HuH-7 (cell line): ENCODE results near the gene TTLL11.
"Not testable (repeated sequence)": the region's sequence is repeated elsewhere in the genome, so short reads cannot be mapped to it uniquely, and the experiment has no call there.

ENCODE experiments used
- DNase-seq: peaks from one replicate; pipeline ENCODE4 v3.0.0; 2011; ENCODE audit warnings: low spot score

Gene TTLL11

DNA sequence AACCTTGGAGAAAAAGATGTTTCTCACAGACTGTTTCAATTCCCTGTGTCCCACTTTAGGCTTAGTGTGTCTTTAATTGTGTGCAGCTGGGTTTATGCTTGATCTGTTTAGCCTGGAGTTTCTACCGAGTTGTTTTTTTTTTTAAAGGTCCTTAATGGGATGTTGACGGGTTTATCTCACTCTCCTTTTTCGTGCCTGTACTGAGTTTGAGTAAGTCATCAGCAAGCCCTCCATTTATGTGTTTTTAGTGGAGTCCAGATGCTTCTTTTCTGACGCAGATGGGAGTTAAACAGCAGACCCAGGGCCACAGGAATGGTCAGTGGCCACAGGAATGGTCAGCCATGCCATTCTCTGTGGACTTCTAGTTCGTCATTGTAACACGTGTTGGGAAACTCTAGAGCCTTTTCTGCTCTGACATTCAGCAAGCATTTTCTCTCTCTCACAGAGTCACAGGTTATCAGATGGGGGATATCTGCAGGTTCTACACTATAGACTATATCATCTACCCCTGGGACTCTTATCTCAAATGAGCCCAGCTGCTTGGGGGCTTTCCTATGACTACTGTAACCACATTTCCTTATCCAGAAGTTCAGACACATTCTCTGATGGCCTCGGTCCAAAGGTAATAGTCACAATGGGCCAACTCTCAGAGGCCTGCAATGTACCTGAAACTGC, 190.5 kb downstream of the TTLL11 start:
- no peak for DNase-seq

DNA sequence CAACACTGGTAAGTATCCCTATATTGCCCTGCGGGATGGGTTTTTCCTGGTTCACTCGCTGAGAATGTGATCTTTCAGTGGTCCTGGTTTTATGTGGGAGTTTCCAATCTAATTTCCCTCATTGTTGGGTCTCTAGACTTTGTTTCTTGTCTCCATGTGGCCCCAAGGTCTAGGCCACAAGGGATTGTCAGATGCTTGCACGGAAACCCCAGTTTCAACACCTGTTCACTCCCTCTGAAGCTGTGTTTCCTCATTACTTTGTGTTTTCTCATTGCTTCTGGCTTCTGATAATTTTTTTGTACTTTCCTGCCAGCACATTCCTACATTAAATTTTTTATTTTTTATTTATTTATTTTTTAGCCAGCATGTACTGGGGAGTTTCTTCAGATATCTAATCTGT, 191.5 kb downstream of the TTLL11 start:
- no peak for DNase-seq

DNA sequence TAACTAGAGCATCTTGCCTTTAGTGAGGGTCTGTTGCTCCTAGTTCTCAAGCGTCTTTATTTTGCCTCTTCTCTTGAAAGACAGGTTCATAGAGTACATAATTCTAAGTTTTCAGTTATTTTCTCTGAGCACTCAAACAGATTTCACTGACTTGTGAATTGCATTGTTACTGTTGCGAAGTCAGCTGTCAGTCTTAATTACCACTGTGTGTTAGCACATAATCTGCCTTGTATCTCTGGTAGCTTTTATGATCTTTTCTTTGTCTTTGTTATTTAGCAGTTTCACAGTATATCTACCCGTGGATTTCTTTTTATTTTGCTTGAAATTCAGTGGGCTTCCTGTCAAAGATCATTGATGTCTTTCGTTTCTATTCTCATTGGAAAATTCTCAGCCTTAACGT, 192.9 kb downstream of the TTLL11 start:
- no peak for DNase-seq

DNA sequence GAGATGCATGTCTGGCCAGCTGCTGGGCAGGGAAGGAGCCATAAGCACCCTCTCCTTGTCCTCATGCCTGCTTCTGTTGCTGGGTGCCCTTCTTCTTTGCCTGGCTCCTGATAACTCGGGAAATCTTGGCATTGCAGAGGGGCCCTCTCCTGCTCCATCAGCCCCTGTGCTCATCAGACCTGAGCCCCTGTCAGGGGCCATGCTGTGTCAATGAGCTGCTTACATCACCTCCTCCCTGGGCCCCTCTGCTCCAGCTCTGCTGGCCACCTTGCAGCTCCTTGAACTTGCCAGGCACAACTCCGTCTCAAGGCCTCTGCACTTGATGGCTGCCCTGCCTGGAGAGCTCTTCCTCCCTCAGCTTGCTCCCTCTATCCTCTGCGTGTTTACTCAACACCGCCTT, 194.3 kb downstream of the TTLL11 start:
- no peak for DNase-seq

DNA sequence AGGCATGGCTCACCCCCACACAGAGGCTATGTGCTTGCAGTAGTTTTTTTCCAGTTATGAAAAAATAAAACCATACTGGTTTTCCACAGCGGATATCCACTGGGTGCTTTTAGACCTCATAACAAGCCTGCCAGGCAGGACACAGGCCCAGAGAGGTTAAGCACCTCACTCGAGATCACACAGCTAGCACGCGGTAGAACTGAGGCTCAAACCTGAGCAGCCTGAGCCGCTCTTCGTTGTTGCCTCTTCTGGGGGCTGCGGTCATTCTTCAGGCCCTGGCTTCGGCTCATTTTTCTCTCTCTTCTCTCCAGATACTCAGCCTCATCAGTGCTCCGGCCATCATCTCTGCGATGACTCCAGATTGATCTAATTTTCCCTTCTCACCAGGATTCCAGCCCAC, 196.0 kb downstream of the TTLL11 start:
- no peak for DNase-seq

DNA sequence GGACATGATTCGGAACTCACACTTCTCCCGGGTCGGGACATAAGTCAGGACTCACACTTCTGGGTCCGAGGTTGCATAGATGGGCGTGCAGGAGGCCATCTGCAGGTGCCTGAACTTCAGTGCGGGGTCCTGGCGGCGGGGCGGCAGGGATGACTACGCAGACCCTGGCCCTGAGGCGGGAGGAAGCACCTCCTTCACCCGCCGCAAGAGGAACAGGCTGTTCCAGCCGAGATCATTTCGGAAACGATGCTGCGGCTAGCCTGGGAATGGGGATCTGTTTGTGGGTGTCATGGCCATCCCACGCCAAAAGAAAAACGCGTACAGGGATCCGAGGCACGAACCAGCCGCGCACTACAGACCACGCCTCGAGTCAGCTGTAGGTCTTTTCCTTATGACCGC, 196.6 kb downstream of the TTLL11 start:
- DNase-seq: no peak

DNA sequence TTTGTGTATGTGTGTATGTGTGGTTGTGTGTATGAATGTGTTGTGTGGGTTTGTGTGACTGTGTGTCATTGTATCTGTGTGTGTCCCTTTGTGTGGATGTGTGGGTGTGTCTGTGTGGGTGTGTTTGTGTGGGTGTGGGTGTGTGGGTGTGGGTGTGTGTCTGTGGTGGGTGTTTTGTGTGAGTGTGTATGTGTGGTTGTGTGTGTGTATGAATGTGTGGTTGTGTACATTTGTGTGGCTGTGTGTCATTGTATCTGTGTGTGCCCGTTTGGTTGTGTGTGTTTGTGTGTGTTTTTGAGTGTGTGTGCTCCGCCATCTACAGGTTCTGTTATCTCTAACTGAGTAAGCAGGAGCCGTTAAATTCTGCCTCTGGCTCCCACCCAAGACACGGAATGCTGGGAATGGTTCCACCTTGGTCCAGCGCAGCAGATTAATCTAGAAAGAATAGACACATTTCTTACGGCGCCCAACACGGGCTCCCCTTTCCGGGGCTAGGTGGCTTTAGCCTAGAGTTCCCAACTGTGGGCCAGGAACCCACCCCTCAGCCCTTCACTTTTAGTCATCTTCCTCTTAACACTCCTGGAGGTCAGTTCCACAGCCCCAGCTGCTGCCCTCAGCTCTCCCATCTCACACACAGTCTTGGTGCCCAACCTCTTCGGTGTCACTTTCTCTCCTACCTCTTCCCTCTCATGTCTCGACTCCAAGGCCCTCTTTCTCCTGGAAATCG, 197.1 kb downstream of the TTLL11 start:
- no peak for DNase-seq

DNA sequence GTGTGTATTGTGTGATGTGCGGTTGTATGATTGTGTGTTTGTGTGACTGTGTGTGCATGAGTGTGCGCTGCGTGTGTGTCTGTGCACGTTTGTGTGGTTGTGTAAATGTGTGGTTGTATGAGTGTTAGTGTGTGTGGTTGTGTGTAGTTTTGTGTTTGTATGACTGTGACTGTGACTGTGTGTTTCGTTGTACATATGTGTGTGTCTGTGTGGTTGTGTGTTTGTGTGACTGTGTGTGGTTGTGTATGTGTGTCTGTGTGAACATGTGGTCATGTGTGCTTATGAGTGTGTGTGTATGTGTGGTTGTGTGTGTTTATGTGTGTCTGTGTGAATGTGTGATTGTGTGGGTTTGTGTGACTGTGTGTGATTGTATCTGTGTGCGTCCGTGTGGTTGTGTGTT, 197.8 kb downstream of the TTLL11 start:
- no peak for DNase-seq

DNA sequence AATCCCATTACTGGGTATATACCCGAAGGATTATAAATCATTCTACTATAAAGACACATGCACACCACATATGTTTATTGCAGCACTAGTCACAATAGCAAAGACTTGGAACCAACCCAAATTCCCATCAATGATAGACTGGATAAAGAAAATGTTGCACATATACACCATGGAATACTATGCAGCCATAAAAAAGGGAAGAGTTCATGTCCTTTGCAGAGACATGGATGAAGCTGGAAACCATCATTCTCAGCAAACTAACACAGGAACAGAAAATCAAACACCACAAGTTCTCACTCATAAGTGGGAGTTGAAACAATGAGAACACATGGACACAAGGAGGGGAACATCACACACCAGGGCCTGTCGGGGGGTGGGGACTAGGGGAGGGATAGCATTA, 198.7 kb downstream of the TTLL11 start:
- not testable (repeated sequence) for DNase-seq

DNA sequence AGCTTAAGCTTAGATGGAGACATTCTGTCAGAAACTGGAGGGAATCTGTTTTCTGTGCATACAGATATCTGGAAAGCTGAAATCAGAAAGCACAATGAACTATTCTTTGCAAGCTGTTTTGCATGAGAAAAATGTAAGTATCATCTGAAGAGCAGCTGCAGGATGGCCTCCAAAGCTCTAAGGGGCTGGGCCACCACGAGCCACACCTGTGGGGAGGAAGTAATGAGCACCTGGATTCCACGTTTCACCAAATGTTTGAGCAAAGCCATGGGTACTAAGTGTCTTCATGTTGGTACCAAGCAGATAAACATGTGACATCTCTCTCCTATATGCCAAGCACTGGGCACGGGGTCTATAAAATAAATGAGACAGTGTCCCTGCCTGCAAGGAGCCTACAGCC, 199.3 kb downstream of the TTLL11 start:
- no peak for DNase-seq

DNA sequence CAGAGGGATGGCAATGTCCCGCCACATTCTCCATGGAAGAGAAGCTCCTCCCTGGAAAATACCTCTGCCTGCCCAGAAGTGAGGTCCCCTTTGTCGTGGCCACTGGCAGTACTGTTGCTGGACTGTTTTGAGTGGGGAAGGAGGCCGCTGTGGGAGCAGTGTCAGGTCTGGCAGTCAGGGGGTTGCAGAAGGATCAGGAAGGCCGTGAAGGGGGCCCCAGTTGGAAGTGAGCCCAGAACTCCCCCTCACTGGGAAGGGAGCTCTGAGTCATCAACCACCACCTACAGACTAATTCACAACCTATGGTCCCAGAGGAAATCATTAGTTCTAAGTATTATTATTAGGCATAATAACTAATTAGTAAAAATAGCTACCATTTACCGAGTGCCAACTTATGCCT, 200.4 kb downstream of the TTLL11 start:
- no peak for DNase-seq

DNA sequence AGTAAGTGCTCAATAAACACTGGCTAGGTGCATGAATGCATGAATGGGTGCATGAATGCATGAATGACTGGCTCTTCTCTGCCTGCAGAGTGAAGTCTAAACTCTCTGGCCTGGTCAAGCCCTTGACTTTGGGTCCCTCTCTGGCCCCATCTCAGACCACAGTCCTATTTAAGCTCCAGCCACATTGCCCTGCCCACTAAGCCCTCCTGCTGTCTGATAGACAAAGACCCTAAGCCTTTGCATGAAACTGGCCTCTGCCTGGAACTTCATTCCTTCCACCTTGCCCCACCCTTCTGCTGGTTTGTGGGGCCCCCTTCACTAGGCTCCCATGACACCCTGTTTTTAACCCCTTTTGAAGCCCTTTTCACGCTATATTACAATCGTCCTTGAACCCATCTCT, 202.4 kb downstream of the TTLL11 start:
- no peak for DNase-seq

DNA sequence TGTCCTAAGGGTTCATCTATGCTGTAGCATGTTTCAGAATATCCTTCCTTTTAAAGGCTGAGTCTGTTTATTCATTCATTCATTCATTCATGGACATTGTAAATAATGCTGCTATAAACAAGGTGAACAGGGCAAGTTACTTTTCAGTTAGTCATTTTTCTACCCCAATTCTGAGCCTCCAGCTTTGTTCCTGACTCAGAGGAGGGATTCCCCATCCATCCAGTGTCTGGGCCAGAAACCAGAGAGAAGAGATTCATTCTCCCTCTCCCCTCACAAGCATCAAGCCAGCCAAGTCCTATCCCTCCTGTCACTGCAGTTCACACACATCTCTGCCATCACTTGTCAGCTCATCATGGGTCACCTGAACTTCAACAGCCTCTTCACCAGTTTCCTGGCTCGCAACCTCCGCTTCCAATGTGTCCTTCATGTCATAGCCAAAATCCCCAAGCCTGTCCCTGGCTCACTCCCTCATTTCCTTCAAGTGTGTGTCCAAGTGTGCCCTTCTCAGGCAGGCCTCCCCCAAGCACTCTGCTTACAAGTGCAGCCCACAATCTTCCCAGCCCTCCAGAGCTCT, 203.0 kb downstream of the TTLL11 start:
- DNase-seq: no peak

DNA sequence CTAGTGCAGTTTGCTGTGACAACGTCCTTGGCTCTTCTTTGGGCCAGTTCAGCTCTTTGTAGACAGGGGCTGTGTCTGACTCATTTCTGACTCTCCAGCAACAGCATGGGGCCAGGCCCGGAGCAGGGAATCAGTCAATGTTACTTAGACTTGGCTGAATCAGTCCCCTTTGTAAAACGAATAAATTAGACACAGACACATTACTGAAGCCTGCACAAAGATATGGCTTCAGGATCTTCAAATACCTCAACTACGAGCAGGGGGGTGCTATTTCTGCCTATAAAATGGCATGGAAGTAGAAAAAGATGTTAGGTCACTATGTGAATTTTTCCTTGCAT, 204.7 kb downstream of the TTLL11 start:
- no peak for DNase-seq

DNA sequence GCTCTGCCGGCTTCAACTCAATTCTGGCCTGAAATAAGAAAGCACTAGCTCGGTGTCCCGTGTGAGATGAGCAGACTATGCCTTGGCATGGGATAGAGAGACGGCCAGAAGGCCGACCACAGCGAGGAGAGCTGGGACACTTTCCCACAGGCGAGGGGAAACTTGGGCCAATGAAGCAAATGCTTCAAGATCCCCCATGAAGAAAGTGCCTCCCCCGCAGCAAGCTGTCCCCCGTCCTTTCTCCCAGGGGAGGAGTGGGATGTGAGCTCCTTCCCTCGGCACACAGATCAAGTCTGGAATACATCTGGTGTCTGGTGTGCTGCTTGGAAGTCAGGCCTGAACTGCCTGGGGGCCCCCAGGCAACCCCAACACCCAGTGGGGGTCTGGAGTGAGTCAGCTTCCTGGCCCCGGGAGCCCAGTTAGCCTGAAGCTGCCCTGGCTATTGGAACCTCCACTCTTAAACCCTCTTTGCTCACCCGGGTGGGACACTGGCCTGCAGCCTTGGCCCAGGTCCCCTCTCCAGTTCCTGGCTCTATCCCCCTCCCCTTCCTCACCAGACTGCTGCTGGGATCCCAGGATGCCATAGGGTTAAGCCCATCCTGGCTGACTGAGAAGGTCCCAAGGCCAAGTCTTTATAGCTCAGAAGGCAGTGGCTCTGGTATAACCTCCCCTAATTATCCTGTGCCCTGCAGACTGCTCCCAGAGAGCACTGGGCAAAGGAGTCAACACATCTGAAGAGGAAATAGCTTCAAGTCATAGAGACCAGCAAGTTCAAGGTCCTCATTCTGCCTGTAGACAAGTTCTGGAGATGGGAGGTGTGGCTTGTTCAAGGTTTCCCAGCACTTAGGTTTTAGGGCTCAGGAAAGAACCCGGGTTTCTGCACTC, 205.3 kb downstream of the TTLL11 start:
- DNase-seq: no peak

DNA sequence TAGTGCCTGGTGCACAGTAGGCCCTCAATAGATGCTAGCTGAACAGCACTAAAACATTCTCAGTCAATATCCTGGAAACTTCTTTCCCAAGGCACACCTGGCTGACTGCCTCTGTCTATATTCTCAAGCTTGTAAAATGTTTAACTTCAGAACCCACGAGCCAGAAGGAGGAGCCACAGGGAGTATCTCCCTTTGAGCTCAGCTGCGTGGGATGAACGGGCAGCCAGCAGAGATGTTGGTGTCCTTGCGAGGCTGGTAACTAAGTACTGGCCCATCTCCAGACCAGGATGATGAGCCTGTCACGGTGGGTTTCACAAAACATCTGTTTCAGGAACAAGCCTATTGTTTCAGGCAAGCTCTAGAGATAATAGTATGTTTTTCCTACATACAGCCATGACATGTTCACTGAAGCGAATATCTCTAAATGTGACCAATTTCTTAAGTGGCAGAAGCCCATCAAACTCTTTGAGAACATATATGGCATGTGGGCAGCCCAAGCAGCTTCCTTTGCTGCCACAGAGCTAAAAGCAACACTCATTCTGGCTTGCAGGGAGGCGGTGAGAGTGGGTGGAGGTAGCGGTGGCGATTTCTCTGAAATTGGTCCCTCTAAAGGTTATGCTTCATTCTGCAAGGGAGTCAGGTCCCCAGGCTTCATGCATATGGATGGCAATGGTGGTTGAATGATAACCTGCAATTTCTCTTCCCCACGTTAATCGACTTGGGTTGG, 206.2 kb downstream of the TTLL11 start:
- DNase-seq: no peak

DNA sequence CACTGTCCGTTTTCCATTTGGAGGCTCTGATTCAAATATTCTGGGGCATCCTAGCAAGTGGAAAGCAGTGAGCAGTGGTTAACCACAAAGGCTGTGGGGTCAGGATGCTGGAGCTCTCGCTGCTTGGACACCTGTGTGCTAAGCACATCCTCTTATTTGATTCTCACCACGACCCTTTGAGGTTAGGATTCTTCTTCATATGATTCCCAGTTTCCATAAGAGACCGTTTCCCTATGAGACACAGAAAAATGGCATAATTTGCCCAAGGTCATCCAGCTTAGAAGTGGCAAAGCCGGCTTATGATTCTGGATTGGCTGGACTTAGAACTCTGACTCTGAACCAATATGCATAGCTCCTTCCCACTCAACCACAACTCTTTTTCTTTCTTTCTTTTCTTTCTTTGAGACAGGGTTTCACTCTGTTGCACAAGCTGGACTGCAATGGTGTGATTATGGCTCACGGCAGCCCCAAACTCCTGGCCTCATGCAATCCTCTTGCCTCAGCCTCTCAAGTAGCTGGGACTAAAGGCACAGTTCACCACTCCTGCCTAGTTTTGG, 207.7 kb downstream of the TTLL11 start:
- no peak for DNase-seq

DNA sequence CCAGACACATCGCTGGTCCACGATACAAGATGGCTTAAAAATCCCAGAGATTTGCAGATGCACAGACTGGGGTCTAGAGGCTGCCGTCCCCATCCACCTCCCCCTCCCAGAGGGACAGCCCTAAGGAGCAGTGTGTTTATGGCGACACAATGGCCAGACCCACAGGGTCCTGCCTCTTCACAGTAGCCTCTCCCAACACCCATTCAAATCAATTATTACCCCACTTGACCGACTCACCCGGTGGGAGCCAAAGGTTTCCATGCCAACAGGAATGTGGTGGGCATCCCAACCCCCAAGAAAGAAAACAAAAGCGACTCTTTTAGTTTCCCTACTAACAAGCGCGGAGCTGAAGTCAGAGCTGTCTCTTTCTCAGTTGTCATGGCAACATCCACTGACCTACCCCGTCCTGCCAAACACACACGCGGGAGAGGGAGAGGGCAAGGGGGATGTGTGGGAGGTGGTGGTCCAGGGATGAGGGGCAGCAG, 209.0 kb downstream of the TTLL11 start:
- DNase-seq: no peak

DNA sequence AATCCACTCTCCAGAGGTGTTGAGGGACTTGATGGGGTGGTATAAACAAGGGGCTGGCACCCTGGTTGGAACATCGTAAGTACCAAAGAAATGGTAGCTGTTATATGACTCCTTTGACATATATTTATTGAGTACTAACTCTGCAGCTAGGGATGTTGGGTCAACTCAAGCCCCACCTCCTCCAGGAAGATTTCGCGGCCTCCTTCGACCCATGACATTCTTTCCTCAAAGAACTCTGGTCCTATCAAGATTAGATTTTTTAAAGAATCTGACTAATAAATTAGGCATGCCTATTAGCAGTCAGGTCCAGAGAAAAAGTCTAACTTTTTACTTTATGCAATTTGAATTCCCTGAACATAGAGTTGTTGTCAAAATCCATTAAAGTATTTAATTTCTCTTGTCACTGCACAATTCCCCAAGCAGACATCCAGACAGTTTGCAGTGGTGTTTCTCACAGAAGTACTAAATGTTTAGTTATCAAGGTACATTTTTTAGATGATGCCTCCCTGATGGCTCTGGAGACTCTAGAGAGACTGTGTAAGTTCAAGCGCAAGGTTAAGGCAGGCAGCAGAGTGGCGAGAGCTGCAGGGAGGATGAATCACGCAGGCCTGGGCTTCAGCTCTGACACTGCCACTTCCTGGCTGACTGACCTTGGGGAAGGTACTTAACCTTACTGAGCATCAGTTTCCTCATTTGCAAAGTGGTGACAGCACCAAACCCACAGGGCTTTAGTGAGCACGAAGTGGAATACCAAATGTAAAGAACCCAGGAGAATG, 209.6 kb downstream of the TTLL11 start:
- no peak for DNase-seq

DNA sequence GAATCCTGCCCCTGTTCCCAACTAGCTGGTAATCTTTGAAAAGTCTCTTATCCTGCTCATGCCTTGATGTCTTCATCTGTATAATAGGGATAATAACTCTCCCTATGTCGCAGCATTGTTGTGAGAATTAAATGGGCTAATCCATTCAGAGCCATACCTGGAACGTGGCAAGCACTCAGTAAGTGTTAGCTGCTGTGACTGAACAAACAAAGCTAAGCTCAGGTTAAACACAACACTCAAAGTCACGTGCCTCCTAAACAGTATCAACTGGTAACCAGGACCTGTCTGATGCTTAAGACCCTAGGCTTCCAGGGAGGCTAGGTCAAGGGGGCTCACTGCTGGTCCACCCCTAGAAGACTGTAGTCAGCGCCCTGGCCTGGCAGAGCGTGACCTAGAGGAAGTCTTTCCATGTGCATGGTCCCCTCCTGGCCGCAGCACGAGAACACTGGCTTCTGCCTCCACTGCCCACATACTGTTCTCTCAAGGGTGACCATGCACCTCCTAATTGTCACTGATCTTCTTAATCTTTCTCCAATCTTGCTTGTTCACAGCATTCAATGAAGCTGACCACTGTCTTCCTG, 211.1 kb downstream of the TTLL11 start:
- DNase-seq: no peak
